ENCODE results near the gene THRA.

GRCh38 chr17:40058186-40058784 lies 4.5 kb upstream of the THRA start:
- TF ChIP-seq CTCF (conservative IDR thresholded peaks at IDR 0.05; ENCODE audit: low read depth, low read length) = no peak
- no peak for TF ChIP-seq EZH2 (IDR thresholded peaks at IDR 0.05; ENCODE audit: borderline replicate concordance, low read depth, low read length, poor library complexity, severe bottlenecking)
